ENCODE measurements around the gene C10orf53. TPM values are rescaled to one million over a fixed set of nuclear protein-coding genes. Genes with fewer than 3 reads are reported as not detected.

The C10orf53 gene
- total RNA-seq, 2 experiments from 2014 or later: not detected

- Mint-ChIP-seq H3K27me3 (no peaks in the 10 kb centered on the region), H3K4me3 (no peak overlapping the region), H3K27ac (no peak overlapping the region), H3K4me1 (no peaks in the 10 kb centered on the region), H3K36me3 (no peaks in the 10 kb centered on the region), H3K9me3 (no peaks in the 10 kb centered on the region)
- no peak for DNase-seq
These were observed 67.3 kb downstream of the C10orf53 start for GRCh38 chr10:49746626-49747302.

Other genes starting within 250 kb of the C10orf53 start
- 10 to 100 TPM; 14.2 to 22.1 TPM for gene ERCC6, start 140.5 kb upstream of the C10orf53 start, total RNA-seq
- gene SLC18A3, start 69.3 kb upstream of the C10orf53 start, total RNA-seq: not detected
- not detected for gene CHAT, start 65.6 kb upstream of the C10orf53 start, total RNA-seq
- gene OGDHL, start 82.7 kb downstream of the C10orf53 start, total RNA-seq: 1 to 10 TPM in 1 of 2 experiments, under 1 TPM in 1; 0.46 to 1.1 TPM

All from activated naive CD8-positive, alpha-beta T cell treated with anti-CD3 and anti-CD28 coated beads for 36 hours (primary cell).